ENCODE data around the gene NFKB2.

Gene NFKB2

GRCh38 chr10:102395400-102396316 lies at the start of gene NFKB2:
TSS of gene NFKB2 (plus strand) at chr10:102395705. CDS start at chr10:102395960, 255 bp downstream.
- DNase-seq (ENCODE audit: low read depth), result peak; percentile 87

GRCh38 chr10:102347236-102347828 lies 48.2 kb upstream of the NFKB2 start:
- DNase-seq (ENCODE audit: low read depth), result peak; percentile 55

- DNase-seq (ENCODE audit: low read depth), result peak; percentile 70
These were observed 43.3 kb upstream of the NFKB2 start for GRCh38 chr10:102352066-102352715.

- DNase-seq (ENCODE audit: low read depth), result no peak
These were observed 41.1 kb upstream of the NFKB2 start for GRCh38 chr10:102354451-102354850.

- no peak for DNase-seq (ENCODE audit: low read depth)
These were observed 36.7 kb upstream of the NFKB2 start for GRCh38 chr10:102358712-102359382.

- DNase-seq (ENCODE audit: low read depth), result peak; percentile 35
These were observed 28.1 kb upstream of the NFKB2 start for GRCh38 chr10:102367441-102367840.

GRCh38 chr10:102368077-102368476 lies 27.4 kb upstream of the NFKB2 start:
- peak; percentile 18 for DNase-seq (ENCODE audit: low read depth)

GRCh38 chr10:102371295-102371694 lies 24.2 kb upstream of the NFKB2 start:
- no peak for DNase-seq (ENCODE audit: low read depth)

- no peak for DNase-seq (ENCODE audit: low read depth)
These were observed 20.3 kb upstream of the NFKB2 start for GRCh38 chr10:102375250-102375649.

GRCh38 chr10:102375867-102376266 lies 19.6 kb upstream of the NFKB2 start:
- peak; percentile 6 for DNase-seq (ENCODE audit: low read depth)

- DNase-seq (ENCODE audit: low read depth), result no peak
These were observed 18.6 kb upstream of the NFKB2 start for GRCh38 chr10:102376901-102377300.

- no peak for DNase-seq (ENCODE audit: low read depth)
These were observed 16.1 kb upstream of the NFKB2 start for GRCh38 chr10:102379383-102379782.

GRCh38 chr10:102381983-102382382 lies 13.5 kb upstream of the NFKB2 start:
- no peak for DNase-seq (ENCODE audit: low read depth)

- DNase-seq (ENCODE audit: low read depth), result no peak
These were observed 12.6 kb upstream of the NFKB2 start for GRCh38 chr10:102382871-102383270.

- peak; percentile 27 for DNase-seq (ENCODE audit: low read depth)
These were observed 11.5 kb upstream of the NFKB2 start for GRCh38 chr10:102384053-102384452.

GRCh38 chr10:102384606-102385429 lies 10.7 kb upstream of the NFKB2 start:
- DNase-seq (ENCODE audit: low read depth), result peak; percentile 45

- no peak for DNase-seq (ENCODE audit: low read depth)
These were observed 5.6 kb upstream of the NFKB2 start for GRCh38 chr10:102389894-102390293.

GRCh38 chr10:102392306-102392705 lies 3.2 kb upstream of the NFKB2 start:
- no peak for DNase-seq (ENCODE audit: low read depth)

- no peak for DNase-seq (ENCODE audit: low read depth)
These were observed 2.0 kb upstream of the NFKB2 start for GRCh38 chr10:102393411-102394078.

- DNase-seq (ENCODE audit: low read depth), result peak; percentile 93
These were observed 1.3 kb upstream of the NFKB2 start for GRCh38 chr10:102394079-102394800.
